ENCODE measurements around the gene KRTAP6-2.

- TF ChIP-seq, protein P1, sequence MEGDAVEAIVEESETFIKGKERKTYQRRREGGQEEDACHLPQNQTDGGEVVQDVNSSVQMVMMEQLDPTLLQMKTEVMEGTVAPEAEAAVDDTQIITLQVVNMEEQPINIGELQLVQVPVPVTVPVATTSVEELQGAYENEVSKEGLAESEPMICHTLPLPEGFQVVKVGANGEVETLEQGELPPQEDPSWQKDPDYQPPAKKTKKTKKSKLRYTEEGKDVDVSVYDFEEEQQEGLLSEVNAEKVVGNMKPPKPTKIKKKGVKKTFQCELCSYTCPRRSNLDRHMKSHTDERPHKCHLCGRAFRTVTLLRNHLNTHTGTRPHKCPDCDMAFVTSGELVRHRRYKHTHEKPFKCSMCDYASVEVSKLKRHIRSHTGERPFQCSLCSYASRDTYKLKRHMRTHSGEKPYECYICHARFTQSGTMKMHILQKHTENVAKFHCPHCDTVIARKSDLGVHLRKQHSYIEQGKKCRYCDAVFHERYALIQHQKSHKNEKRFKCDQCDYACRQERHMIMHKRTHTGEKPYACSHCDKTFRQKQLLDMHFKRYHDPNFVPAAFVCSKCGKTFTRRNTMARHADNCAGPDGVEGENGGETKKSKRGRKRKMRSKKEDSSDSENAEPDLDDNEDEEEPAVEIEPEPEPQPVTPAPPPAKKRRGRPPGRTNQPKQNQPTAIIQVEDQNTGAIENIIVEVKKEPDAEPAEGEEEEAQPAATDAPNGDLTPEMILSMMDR (IDR thresholded peaks at IDR 0.05): no peak
- no peak for TF ChIP-seq POLR2A (IDR thresholded peaks at IDR 0.05)
- TF ChIP-seq EP300 (IDR thresholded peaks at IDR 0.05): no peak
Observed at GRCh38 chr21:30615199-30615598, 16.5 kb upstream of the KRTAP6-2 start.
